CD14-positive monocyte (primary cell): ENCODE data around the gene ACTN4. TPM values are rescaled to one million over a fixed set of nuclear protein-coding genes. Genes with fewer than 3 reads are reported as not detected.
A peak's percentile ranks its signal among the peaks of the same experiment; 100 is the strongest.

Experiments
- DNase-seq, 3 donors: peaks; one replicate each; pipeline ENCODE4 v3.0.0-alpha.2; 2011 to 2022
- H2AFZ ChIP-seq: 2 replicates; pipeline ENCODE4 v1.6.0; 2012; ENCODE audit warnings: mild to moderate bottlenecking, low read depth, low read length, inconsistent platforms; ENCODE audit not compliant: insufficient read depth, poor library complexity, severe bottlenecking
- H3K27ac ChIP-seq, 2 donors: 1 replicate in 1 of 2; 2 replicates in 1 of 2; pipeline ENCODE4 v1.5.1; 2012 to 2013; ENCODE audit warnings: low read length in 2 of 2, control low read depth in 1 of 2, inconsistent platforms in 1 of 2, low read depth in 1 of 2, mild to moderate bottlenecking in 1 of 2
- H3K27me3 ChIP-seq, 2 donors: one replicate each; pipeline versions ENCODE4 v1.6.0 to v1.6.1; 2011 to 2013; ENCODE audit warnings: low read length in 2 of 2; ENCODE audit not compliant: control insufficient read depth in 2 of 2, insufficient read depth in 2 of 2
- H3K36me3 ChIP-seq, 2 donors: replicated peaks in 1 of 2; 1 replicate in 1 of 2; 2 replicates in 1 of 2; pipeline versions ENCODE4 v1.5.1 to v1.6.1; 2012 to 2013; ENCODE audit warnings: low read length in 2 of 2, control low read depth in 1 of 2, inconsistent platforms in 1 of 2, mild to moderate bottlenecking in 1 of 2; ENCODE audit not compliant: insufficient read depth in 2 of 2, control insufficient read depth in 1 of 2
- H3K4me1 ChIP-seq, 2 donors: 1 replicate in 1 of 2; 2 replicates in 1 of 2; pipeline versions ENCODE4 v1.5.1 to v1.6.1; 2012 to 2013; ENCODE audit warnings: low read length in 2 of 2, control low read depth in 1 of 2, inconsistent platforms in 1 of 2, mild to moderate bottlenecking in 1 of 2, moderate library complexity in 1 of 2; ENCODE audit not compliant: insufficient read depth in 2 of 2, control insufficient read depth in 1 of 2
- H3K4me2 ChIP-seq: replicated peaks from 2 replicates; pipeline ENCODE3; 2012; ENCODE audit warnings: low read length, moderate library complexity, mild to moderate bottlenecking; ENCODE audit not compliant: poor library complexity, severe bottlenecking; ENCODE audit errors: extremely low read depth
- H3K4me3 ChIP-seq, 3 experiments: fragments of 200-600 bp in 1 of 3; sonication (generic) in 1 of 3; replicated peaks in 1 of 3; 1 replicate in 2 of 3; 2 replicates in 1 of 3; pipeline ENCODE4 v1.5.1; 2011 to 2013; ENCODE audit warnings: low read length in 3 of 3, mild to moderate bottlenecking in 3 of 3, control low read depth in 2 of 3, low read depth in 2 of 3, inconsistent platforms in 1 of 3, moderate library complexity in 1 of 3
- H3K79me2 ChIP-seq: 2 replicates; pipeline ENCODE4 v1.6.0; 2012; ENCODE audit warnings: mild to moderate bottlenecking, control low read depth, inconsistent platforms, low read length, moderate library complexity; ENCODE audit not compliant: insufficient read depth
- H3K9ac ChIP-seq: 2 replicates; pipeline ENCODE4 v1.6.0; 2017; ENCODE audit warnings: low read length, mild to moderate bottlenecking; ENCODE audit not compliant: insufficient read depth, poor library complexity, severe bottlenecking
- H3K9me3 ChIP-seq, 2 donors: replicated peaks in 1 of 2; 1 replicate in 1 of 2; 2 replicates in 1 of 2; pipeline versions ENCODE4 v1.5.1 to v1.6.1; 2012 to 2013; ENCODE audit warnings: low read length in 2 of 2, control low read depth in 1 of 2; ENCODE audit not compliant: control insufficient read depth in 1 of 2, insufficient read depth in 1 of 2
- H4K20me1 ChIP-seq: 2 replicates; pipeline ENCODE4 v1.6.0; 2012; ENCODE audit warnings: mild to moderate bottlenecking, low read length, control low read depth, moderate library complexity; ENCODE audit not compliant: insufficient read depth
- H3K27ac Mint-ChIP-seq, 7 donors: one replicate each; pipeline ENCODE4 v1.8.0; 2020; ENCODE audit warnings: mild to moderate bottlenecking in 7 of 7, mixed read lengths in 7 of 7, moderate library complexity in 6 of 7, inconsistent platforms in 2 of 7
- H3K27me3 Mint-ChIP-seq, 3 donors: one replicate each; pipeline ENCODE4 v1.8.0; 2021 to 2022; ENCODE audit warnings: low read depth in 3 of 3, mild to moderate bottlenecking in 3 of 3, mixed read lengths in 3 of 3, moderate library complexity in 3 of 3, inconsistent platforms in 1 of 3
- H3K36me3 Mint-ChIP-seq, 2 donors: one replicate each; pipeline ENCODE4 v1.8.0; 2020; ENCODE audit warnings: mixed read lengths in 2 of 2, inconsistent platforms in 1 of 2, mild to moderate bottlenecking in 1 of 2
- H3K4me1 Mint-ChIP-seq: one replicate; pipeline ENCODE4 v1.8.0; 2020; ENCODE audit warnings: mild to moderate bottlenecking, mixed read lengths
- H3K4me3 Mint-ChIP-seq, 2 donors: one replicate each; pipeline ENCODE4 v1.8.0; 2020; ENCODE audit warnings: mild to moderate bottlenecking in 2 of 2, mixed read lengths in 2 of 2, moderate library complexity in 1 of 2
- H3K9me3 Mint-ChIP-seq, 7 donors: one replicate each; pipeline ENCODE4 v1.8.0; 2020 to 2022; ENCODE audit warnings: mixed read lengths in 7 of 7, mild to moderate bottlenecking in 6 of 7, moderate library complexity in 6 of 7, inconsistent platforms in 2 of 7
- WGBS: methylation state at CpG from one replicate; pipeline ENCODE4 v1.1.5; 2013; ENCODE audit warnings: missing lambda C conversion rate; ENCODE audit not compliant: insufficient coverage; 5-methylcytosine and 5-hydroxymethylcytosine counted together
- intact Hi-C, 2 donors: fragments of 100-400 bp; cut with micrococcal nuclease; formaldehyde crosslinking; loops; one replicate each; pipeline versions ENCODE4 v1.15.0 to v1.15.1; 2023
- polyA plus RNA-seq, 3 donors: library from polyadenylated mRNA; depleted of rRNA in 1 of 3; unstranded in 2 of 3; stranded (reverse) in 1 of 3; fragments of 300-500 nt in 2 of 3; fragments of >200 nt in 1 of 3; fragmentation: Illumina TruSeq in 2 of 3; gene quantifications; 1 replicate in 2 of 3; 2 replicates in 1 of 3; pipeline ENCODE4 v1.2.3, GENCODE V29; 2012 to 2021
- TF ChIP-seq, protein P1 (sequence below): fragments of 200-600 bp; IDR thresholded peaks from one replicate; pipeline ENCODE4 v1.8.0; 2022; ENCODE audit warnings: antibody characterized with exemption, mild to moderate bottlenecking

ACTN4 gene
- polyA plus RNA-seq, 3 donors: 8.4 to 177 (median 16.0) TPM

DNA sequence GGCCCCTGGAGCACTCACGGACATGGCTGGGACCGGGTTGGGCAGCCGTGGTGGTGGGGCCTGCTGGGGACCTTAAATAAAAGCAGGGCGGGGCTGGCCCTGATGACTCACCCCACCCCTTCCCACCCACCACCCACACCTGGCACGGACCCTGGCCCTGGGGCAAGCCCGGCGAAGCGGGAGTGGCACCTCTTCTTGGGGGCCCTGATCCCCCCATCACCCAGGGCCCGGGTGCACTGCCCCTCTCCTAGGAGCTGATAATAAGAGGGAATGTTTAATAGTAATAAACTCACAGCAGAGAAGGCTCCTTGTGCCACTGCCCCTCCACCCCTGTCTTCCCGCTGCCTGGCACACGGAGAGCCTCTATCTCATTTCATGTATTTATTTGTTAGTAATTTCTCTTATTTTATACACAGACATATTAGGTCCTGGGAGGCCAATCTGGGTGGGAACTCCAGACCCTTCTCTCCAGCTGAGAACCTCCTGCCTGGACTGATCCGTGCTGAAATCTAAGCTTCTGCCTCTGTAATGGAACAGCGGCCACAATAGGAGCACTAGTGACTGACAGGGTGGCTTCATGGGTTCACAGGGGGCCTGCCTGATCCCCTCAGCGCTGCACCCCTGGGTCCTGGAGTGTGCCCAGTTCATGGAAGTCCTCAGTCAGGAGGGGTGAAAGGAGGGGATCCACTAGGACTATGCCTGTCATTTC, 126.2 kb downstream of the ACTN4 start, which contains the start of gene LGALS7:
LGALS7 (minus strand) TSS at position 49 of the 709 bp plus-strand sequence; CDS start at position 24, 25 bp downstream.
- Histone ChIP-seq H3K27ac (no peak within 1 kb of the TSS), H3K9ac (no peak within 1 kb of the TSS), H3K4me1 (peaks cover 5 to 13% of the 10 kb centered on the region in 2 donors), H3K4me2 (no peak within 1 kb of the TSS), H2AFZ (no peak within 1 kb of the TSS), H4K20me1 (no peaks in the 10 kb centered on the region), H3K4me3 (no peak within 1 kb of the TSS), H3K36me3 (no peaks in the 10 kb centered on the region), H3K79me2 (no peaks in the 10 kb centered on the region), H3K27me3 (no peaks in the 10 kb centered on the region), H3K9me3 (no peaks in the 10 kb centered on the region)
- no peak for DNase-seq
- Mint-ChIP-seq H3K9me3 (no peaks in the 10 kb centered on the region), H3K4me1 (peaks cover 5% of the 10 kb centered on the region), H3K36me3 (no peaks in the 10 kb centered on the region), H3K4me3 (peak within 1 kb of the TSS in 1 of 2 donors; percentile 14), H3K27ac (no peak within 1 kb of the TSS), H3K27me3 (peaks cover 0 to 4% (median under 1%) of the 10 kb centered on the region in 3 donors)
- TF ChIP-seq, protein P1, sequence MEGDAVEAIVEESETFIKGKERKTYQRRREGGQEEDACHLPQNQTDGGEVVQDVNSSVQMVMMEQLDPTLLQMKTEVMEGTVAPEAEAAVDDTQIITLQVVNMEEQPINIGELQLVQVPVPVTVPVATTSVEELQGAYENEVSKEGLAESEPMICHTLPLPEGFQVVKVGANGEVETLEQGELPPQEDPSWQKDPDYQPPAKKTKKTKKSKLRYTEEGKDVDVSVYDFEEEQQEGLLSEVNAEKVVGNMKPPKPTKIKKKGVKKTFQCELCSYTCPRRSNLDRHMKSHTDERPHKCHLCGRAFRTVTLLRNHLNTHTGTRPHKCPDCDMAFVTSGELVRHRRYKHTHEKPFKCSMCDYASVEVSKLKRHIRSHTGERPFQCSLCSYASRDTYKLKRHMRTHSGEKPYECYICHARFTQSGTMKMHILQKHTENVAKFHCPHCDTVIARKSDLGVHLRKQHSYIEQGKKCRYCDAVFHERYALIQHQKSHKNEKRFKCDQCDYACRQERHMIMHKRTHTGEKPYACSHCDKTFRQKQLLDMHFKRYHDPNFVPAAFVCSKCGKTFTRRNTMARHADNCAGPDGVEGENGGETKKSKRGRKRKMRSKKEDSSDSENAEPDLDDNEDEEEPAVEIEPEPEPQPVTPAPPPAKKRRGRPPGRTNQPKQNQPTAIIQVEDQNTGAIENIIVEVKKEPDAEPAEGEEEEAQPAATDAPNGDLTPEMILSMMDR: no peak
- intact Hi-C loops: no loop called here
- 94% methylated on average over 3 of the region's 14 CpGs for WGBS

DNA sequence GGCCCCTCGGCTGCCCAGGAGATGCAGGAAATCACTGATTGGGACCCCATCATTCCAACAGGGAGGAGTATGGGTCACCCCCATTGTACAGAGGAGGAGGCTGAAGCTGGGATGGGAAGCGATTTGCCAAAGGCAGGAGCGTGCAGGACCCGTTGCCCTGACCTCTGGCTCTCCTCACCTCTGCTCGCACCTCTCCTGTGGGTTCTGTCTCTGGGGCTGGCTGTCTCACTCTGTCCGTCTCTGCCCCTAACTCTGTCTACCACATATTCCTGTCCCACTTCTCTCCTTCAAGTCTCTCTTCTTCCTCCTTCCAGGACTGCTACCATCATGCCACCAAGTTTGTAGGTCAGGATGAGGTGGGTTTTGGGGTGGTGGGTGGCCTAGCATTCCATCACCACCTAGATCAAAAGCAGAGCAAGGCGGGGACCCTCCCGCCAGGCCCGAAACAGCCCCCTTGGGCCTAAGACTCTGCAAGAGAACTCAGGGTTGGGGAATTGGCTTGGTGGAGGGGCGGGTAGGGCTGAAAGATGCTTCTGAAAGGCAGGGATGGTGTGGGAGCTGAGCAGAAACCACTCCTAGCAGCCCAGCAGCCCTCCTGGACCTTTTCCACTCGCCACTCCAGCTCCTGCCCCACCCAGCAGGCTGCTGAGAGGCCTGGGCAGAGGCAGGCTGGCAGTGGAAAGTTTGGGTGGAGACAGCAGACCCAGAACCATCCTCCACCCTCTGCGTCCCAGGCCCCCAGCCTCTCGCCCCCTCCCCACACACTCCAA, 126.9 kb downstream of the ACTN4 start:
- no peak for DNase-seq
- Histone ChIP-seq H3K36me3 (no peaks in the 10 kb centered on the region), H3K79me2 (no peaks in the 10 kb centered on the region), H3K27me3 (no peaks in the 10 kb centered on the region), H4K20me1 (no peaks in the 10 kb centered on the region), H2AFZ (no peak overlapping the region), H3K4me3 (no peak overlapping the region), H3K4me2 (no peak overlapping the region), H3K27ac (no peak overlapping the region), H3K9ac (no peak overlapping the region), H3K9me3 (no peaks in the 10 kb centered on the region), H3K4me1 (peaks cover 3 to 10% of the 10 kb centered on the region in 2 donors)
- H3K4me1 Mint-ChIP-seq: peaks cover 3% of the 10 kb centered on the region
- no peaks in the 10 kb centered on the region for H3K9me3 Mint-ChIP-seq
- H3K27ac Mint-ChIP-seq: no peak overlapping the region
- TF ChIP-seq, protein P1: no peak
- peaks cover 1 to 7% (median 6%) of the 10 kb centered on the region in 3 donors for H3K27me3 Mint-ChIP-seq
- WGBS: 97% methylated on average over 5 of the region's 13 CpGs
- H3K4me3 Mint-ChIP-seq: peak overlapping the region in 1 of 2 donors; percentile 14
- intact Hi-C loops: no loop called here
- H3K36me3 Mint-ChIP-seq: no peaks in the 10 kb centered on the region
